NOMO-1 treated with dmso at 0.1 percent for 144 hours (cell line): ENCODE results near the gene CYP26B1.

Experiments
- DNase-seq: peaks from one replicate; lab custom pipeline; 2025; ENCODE audit not compliant: unreplicated experiment; lab: John Stamatoyannopoulos, UW

Gene CYP26B1

DNA sequence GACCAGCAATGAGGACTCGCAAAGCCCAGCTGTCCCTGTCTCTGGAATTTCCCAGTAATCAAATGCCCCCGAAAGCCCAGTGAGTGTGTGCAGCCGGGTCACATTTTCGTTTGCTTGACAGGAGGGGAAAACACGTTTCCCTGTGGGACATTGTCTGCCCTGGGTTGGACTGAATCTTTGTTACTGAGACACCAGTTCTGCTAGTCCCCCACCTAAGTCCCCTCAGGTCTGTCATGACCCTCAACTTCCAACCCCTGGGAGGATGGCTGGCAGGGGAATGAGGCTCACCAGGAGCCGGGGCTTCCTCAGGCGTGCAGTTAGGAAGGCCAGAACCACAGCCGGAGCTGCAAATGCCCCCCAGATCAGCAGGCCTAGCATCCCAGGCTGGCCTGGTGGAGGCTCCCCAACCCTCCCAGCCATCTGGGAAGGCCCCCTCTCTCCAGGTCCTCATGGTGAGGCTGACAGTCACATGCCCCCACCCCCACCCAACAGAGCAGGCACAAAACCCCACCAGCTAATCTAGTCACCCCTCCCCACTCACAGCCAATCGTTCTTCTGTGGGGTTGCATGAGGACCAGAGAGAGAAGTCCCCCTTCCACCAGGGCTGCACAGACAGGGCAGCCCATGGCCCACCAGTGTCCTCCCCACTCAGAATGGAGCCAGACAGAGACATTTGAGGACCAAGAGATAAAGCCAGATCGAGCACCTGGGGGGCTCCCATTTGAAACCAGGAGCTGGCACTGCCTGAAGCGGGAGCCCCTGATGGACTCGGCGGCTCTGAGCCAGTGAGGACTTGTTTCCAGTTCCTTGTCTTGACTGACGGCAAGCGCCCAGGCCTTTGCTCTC, 33.6 kb downstream of the CYP26B1 start:
- no peak for DNase-seq

DNA sequence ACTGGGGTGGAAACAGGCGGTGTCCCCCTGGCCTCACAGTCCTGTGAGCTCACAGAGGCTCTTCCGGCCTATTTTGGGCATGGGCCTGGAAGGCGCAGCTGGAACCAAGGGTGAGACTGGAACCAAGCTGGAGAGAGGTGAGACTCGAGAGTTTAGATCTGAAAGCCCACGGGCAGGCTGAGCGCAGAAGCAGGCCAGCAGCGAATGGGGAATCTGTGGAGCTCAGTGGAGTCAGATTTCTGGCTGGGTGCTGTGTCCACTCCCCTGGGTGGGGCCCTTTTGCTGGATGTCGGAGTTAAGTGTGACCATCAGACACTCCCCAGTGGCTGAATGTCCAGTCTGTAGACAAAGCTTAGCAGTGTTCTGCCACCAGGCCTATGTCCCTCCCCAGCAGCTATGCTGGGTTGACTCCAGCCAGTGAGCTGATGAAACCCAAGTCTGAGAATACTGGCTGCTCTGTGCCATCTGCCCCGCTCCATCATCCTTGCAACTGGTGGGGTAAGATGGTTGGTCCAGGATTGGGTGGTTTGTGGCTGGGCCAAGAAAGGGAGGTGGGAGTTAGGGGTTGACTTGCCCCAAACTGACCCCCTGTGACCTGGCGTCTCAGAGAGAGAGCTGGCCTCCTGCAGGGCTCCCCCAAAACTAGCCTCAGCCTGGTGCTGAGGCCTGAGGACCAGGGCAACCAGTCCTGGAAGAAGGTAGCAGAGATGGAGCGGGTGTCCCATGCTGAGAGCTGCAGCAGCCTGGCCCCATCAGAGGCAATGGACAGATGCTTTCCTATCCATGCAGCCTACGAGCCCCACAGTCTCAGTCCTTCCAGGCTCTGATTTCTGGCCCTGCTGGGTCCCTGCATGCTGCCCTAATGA, 34.4 kb downstream of the CYP26B1 start:
- DNase-seq, result no peak

DNA sequence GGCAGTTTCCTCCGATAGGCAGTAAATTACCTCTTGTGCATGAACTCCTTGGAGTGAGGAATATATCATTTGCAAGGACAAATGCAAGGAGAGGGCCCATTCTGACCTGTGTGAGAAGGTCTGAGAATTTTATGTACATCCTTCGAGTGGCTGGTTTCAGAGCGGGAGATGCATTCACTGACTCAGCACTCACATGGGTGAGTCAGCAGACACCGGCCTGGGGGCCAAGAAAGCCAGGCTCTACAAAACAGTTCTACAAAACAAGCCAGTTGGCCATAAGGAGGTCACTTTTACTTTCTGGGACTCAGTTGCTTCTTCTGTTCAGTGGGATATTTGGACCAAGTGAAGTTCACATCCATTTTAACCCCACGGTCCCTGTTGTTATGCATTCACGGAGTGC, 35.3 kb downstream of the CYP26B1 start:
- no peak for DNase-seq

DNA sequence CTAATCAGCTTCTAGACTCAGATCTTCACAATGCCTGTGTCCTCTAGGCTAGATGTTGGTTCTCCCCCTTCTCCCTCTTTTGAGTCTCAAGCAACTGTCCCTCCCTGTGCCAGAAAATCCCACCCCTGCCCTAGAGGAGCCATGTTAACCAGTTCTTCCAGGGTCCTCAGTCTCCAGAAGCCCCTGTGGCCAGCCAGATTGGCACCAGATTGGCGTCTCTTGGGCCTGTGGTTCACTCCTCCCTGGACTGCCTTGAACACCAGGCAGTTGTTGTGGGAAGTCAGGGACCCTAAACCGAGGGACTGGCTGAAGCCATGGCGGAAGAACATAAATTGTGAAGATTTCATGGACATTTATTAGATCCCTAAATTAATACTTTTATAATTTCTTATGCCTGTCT, 36.6 kb downstream of the CYP26B1 start:
- DNase-seq, result no peak

DNA sequence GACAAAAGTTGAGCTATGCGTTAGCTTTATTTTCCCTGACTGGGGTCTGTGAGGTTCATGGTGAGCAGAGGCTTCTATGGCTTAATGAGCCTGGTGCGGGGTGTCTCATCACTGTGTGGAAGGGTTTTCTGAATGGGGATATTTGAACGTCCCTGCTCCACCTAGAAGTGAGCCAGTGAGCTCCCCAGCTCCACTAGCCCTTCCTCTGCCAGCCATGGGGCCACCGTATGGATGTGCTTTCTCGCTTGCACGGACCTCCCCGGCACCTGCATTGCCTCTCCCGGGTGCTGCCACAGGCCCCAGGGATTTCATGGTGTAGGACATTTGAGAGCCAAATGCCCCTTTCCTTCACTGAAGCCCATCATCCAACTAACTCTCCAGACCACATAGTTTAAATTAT, 37.8 kb downstream of the CYP26B1 start:
- no peak for DNase-seq

DNA sequence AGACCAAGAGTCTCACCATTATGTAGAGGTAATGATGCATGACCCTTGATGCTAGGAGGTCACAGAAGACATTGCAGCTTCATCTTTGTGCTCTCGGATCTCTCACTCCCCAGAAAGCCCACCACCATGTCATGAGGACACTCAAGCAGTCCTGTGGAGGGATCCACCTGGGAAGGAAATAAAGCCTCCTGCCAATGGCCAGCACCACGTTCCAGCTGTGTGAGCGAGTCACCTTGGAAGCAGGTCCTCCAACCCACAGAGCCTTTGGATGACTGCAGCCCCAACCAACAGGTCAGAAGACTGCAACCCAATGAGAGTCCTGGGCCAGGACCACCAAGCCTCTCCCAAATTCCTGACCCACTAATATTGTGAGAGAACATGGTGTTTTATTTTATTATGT, 38.4 kb downstream of the CYP26B1 start:
- no peak for DNase-seq

DNA sequence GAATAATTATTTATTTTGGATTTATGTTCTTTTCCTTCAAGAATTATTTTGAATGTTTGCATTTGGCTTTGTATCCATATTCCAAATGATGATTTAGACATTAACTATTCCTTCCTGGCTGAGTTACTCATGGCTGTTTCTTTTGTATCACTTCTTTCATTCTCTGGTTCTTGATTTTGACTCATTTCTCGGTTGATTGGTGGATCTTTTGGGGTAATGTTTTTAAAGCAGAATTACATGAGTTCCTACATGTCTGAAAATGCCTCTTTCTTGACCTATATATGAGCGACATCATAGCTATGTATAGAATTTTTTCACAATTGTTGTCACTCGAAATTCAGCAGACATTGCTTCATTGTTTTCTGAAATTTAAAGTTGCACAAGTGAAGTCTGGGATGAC, 39.5 kb downstream of the CYP26B1 start:
- no peak for DNase-seq

DNA sequence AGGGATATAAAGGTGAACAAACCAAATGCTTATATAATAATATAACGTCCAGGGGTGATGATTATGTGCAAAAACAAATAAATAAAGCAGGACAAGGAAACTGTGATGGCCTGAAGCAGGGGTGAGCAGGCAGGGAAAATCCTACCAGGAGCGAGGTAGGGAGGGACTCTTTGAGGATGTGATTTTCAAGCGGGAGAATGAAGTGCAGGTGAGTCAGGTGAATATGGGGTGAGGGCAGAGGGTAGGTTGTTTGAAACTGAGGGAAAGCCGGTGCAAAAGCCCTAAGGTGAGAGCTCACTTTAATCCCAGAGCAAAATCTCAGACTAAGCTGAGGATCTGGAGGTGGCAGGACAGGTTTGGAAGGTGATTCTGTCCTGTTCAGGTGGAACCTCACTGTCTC, 40.7 kb downstream of the CYP26B1 start:
- DNase-seq, result no peak

DNA sequence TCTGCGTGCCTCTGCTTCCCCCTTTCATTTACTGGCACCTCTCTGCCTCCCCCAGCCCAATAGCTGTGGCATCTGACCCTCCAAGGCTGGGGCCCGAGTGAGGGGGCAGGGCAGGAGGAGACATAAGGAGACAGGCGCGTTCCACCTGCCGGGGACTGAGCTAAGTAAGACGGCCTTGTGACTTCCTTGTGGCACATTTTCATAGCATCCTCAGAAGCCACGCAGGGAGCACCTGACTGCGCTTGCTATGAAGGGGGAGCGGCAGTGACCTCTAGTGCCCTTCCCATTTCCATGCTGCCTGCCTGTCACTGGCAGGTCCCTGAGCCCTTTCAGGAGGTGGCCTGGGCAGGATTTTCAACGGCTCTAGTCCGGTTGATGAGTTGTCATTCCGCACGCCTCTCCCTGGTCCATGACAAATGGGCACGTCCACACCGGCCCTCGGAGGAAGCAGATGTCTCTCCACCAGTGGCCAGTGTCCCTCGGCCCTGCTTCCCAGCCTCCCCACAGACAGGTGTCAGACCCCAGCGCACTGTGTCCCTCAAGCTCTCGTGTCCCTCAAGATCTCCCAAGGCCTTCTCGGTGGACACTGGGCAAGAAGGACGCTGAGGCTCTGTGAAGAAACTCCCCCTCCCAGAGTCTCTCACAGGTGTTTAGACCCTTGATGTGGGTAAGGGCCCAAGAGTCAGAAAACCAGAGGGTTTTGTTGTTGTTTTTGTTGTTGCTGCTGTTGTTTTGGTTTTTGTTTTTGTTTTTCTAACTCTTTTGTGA, 42.7 kb downstream of the CYP26B1 start:
- no peak for DNase-seq

DNA sequence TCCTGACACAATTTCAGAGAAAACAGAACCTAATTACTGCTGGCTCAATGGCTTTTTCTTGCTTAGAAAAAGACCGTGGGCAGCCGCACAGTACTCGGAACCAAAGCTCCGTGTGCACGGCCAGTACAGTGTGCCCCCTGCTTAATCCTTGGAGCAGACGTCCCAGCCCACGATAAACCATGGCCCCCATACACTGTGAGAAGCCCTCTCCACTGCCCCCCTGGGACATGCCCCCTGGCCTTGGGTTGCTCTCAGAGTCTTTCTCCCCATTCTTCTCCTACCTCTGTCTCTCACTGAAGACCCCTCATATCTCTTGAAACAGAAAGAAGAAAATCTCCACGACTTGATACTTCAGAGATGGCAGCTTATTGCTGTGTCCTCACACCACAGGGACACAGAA, 44.0 kb downstream of the CYP26B1 start:
- no peak for DNase-seq

DNA sequence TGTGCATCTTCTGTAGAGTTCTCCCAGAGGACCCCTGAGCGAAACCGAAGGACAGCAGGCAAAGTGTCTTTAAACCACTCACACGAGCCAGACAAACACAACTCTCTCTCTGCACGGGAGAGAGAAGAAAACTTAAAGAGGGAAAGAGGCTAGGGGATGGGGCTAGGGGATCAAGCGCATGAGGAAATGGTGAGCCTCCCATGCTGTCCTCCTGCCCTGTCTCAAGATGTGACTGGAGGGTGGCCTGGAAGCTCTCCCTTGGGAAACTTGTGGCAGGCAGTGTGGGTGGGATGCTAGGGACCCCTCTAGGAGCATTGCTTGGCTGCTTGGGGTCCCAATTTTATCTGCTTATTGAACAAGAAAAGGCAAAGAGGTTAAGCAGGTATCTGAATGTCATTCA, 44.5 kb downstream of the CYP26B1 start:
- no peak for DNase-seq

DNA sequence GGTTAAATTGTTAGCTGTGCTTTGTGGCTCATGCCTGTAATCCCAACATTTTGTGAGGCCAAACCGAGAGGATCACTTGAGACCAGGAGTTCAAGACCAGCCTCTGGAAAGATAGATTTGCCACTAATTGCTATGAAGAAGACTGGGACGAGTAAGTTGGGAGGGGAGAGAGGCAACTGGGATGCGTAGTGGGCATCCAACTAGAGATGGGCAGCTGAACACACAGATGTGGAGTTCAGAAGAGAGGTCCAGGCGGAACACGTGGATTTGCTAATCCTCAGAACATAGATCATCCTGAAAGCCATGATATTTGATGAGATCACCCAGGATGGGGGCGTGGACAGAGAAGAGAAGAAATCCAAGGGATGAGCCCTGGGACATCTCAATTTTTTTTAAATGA, 48.7 kb downstream of the CYP26B1 start:
- no peak for DNase-seq

DNA sequence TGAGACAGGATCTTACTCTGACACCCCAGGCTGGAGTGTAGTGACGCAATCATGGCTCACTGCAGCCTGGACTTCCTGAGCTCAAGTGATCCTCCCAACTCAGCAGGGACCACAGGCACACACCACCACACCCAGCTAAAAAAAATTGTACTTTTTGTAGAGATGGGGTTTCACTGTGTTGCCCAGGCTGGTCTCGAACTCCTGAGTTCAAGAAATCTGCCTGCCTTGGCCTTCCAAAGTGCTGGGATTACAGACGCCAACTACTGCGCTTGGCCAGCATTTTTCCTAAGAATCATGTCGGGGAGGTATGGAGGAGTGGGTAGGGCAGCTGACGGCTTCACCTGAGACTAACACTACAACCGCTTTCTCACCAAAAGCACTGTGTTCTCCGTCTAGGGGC, 50.4 kb downstream of the CYP26B1 start:
- DNase-seq, result no peak

DNA sequence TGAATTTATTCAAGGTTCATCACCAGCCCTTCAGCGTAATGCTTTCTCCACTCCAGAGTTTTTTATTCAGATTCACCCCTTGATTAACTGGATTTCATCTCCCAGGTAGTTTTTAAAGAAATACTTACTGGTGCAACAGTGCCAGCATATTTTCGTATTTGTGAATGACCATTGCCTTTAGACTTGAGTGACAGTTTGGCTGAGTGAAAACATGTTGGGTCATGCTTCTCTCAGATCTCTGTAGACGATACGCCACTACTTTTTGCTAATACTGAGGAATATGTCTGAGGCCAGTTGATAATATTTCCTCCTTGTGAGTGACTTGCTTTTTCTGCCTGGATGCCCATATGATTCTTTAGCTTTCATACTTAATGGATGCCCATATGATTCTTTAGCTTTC, 51.5 kb downstream of the CYP26B1 start:
- DNase-seq, result no peak

DNA sequence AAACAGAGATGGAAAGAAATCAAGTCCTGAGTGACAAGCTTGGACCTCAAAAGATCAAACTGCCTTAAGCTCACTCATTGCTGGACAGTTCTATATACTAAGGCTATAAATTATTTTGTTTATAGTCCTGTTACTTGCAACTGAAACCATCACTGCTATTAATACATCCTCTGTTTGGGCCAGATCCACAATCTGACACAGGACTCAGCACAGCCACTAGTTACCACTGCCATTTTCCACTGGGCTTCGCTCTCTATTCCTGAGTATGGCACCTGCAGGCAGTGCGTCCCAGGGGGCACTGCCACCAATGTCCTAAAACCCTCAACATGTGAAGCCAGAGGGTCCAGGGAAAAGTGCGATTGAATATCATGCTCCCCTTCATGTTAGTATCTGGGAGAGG, 52.3 kb downstream of the CYP26B1 start:
- no peak for DNase-seq

DNA sequence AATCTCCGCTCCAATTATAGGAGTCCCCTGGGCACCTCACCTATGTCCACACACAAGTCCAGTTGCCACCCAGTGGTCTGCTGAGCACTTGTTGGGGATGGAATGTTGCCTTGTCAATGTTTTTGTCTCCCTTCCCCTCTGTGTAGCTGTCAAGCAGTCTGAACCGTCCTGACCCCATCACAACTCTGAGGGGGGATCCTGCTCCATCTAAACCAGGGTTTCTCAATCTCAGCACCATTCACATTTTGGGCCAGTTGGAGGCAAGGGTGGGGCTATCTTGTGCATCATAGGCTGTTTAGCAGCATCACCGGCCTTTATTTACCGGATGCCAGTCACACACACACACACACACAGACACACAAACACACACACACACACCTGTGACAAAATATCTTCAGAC, 53.0 kb downstream of the CYP26B1 start:
- DNase-seq, result no peak

DNA sequence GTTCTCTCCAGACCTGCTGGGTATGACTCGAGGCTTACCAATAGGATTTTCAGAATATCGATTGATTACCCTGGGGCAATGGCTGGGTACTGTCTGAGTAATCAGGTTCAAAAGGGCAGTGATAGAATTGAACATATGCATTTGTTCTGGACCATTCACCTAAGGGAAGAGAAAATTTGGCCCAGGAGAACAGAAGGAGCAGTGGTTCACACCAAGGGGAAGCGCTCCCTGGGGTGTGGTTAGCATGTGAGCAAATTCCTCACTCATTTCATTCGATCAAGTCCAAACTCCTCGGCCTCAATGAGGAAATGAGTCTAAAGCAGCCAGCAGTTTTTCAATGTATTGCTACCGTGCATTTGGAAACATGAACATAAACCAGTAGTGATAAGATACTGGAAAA, 55.6 kb downstream of the CYP26B1 start:
- no peak for DNase-seq

DNA sequence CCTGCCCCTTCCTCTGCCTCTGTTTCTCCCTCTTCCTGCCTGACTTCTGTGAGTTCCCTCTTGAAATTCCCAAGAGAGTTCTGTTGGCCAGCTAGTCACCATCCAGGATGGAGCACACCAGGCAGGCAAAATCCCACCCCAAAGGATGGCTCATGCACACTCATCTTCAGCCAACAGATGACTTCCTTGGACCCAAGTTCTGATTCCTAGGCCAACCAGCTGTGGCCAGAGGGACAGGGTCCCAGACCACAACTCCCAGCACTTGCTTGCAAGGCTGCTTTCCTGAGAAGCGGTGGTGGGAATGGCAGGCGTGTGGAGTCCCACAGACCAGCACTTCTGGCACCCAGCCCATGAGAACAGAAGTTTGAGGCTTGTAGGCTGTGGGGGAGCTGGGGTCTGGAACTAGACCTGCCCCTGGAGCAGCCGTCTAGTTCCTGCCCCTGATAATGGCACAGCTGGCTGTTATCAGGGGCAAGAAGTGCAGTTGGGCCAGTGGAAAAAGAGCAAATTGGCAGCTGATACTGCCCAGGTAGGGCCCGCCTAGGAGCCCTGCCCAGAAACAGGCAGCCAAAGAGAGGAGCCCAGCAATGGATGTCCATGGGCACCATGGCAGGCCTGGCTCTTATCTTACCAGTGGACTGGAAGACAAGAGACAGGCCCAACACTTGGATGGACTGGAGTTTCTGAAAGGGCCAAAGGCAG, 56.7 kb downstream of the CYP26B1 start:
- no peak for DNase-seq

DNA sequence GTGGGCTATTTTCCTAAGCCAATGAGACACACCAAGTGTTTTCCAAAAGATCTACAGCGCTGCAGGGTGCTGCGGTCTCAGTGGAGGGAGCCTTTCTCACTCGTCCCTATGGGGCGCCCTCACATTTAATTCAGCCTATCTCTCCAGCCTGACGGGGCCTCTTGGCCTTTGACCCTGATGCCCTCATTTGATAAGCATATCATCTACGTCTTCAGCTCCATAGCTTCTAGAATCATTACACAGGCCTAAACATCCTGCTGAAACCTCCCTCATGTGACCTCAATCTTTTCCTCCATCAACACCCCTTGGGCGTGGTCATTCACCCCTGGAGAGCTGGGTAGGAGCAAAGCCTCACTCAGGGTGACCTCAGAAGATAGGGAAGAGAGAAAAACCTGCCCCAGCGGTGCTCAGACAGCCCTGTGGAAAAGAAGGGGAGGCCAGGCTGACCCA, 57.4 kb downstream of the CYP26B1 start:
- no peak for DNase-seq

DNA sequence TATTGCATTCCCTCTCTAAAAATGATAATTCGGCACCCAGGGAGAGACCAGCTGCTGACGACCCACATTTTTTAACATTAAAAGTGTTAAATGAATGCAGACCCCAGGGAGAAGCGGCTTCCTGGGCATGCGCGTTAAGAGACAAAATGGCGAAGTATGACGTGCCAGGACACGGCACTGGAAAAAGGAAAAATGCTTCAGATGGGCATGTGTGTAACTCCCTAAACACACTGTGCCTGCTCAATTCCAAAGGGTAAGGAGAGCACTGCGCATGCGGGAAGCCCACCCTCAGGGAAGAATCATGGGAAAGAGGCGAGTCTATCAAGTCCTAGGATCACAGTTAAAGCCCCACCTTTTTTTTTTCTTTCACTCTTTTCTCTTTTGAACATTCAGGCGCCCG, 58.1 kb downstream of the CYP26B1 start:
- DNase-seq, result no peak

DNA sequence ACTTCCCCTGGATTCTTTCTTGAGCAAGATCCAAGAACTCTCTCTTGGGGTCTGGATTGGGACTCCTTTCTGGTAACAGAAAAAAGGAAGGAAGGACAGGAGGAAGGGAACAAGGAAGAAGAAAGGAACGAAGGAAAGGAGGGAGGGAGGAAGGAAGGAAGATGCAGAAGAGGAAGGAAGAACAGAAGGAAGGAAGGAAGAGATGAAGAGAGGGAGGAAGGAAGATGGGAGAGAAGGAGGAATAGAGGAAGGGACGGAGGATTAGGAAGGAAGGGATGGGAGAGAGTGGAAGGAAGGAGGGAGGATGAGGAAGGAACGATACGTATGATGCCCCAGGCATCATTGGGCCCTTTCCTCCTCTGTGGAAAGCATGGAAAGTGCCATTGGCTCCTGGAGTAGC, 58.6 kb downstream of the CYP26B1 start:
- no peak for DNase-seq
